NCI-H526 (cell line): ENCODE data around the gene IL22RA1.

Experiments used
- DNase-seq, 2 experiments: peaks; one replicate each; lab custom pipeline; 2025; lab: John Stamatoyannopoulos, UW

The IL22RA1 gene, protein sequence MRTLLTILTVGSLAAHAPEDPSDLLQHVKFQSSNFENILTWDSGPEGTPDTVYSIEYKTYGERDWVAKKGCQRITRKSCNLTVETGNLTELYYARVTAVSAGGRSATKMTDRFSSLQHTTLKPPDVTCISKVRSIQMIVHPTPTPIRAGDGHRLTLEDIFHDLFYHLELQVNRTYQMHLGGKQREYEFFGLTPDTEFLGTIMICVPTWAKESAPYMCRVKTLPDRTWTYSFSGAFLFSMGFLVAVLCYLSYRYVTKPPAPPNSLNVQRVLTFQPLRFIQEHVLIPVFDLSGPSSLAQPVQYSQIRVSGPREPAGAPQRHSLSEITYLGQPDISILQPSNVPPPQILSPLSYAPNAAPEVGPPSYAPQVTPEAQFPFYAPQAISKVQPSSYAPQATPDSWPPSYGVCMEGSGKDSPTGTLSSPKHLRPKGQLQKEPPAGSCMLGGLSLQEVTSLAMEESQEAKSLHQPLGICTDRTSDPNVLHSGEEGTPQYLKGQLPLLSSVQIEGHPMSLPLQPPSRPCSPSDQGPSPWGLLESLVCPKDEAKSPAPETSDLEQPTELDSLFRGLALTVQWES

GRCh38 chr1:24142546-24143534 lies at the start of gene IL22RA1:
TSS of gene IL22RA1 (minus strand) at chr1:24143140. CDS start at chr1:24143082, 58 bp downstream.
- peak; percentile 18 to 59 for DNase-seq

- DNase-seq = no peak
These were observed 48.9 kb upstream of the IL22RA1 start for GRCh38 chr1:24191860-24192259.

GRCh38 chr1:24190983-24191461 lies 48.1 kb upstream of the IL22RA1 start:
- DNase-seq = no peak

GRCh38 chr1:24189528-24189927 lies 46.6 kb upstream of the IL22RA1 start:
- no peak for DNase-seq

DNA sequence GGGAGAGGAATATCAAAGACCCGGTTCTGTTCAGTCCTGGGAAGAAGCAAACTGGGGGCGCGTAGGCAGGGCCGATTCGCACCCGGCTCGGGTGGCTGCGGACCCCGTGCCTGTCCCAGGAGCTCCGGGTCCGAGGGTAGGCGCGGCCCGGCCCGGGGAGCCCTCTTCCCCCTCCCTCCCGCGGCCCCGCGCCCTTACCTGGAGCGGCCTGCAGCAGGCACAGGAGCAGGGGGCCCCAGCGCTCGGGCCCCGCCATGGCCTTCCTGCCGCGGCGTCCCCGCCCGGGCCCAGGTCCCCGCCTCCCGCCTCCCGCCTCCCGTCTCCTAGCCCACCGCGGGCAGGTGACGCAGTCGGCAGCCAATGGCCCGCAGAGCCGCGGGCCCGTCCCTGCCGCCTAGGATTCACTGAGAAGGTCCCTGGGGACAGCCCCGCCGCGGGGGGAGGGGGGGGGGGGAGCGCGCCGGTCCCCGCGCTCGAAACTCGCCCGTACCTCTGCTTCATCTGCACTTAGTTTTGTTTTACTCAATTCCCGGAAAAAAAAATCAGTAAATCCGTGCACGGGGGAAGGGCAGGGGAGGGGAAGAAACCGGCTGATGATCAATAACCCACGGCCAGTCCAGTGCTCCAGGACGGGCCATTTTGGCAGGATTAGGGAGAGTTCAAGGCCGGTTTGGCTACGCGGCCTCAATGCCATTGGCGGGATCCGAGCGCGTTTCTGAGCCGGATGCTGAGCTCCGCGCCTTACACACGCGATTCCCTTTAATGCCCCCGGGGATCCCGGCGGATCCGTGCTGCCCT lies 44.3 kb upstream of the IL22RA1 start, which contains the start of gene IFNLR1:
TSS of gene IFNLR1 (minus strand) at position 297 of the 798 bp plus-strand sequence. CDS start at position 256, 41 bp downstream.
- peak; percentile 35 to 93 for DNase-seq

DNA sequence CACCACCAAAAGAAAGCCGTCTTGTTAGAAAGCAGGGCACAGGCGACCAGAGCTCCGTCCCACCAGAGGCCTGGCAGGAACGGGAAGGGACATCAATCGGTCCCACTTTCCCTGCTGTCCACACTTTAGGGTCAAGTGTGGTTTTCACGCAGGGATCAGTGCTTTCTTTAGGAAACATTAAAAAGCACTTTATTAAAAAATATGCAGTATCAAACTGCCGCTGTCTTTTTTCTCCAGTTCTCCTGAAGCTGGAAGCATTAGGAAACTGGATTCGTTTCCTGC lies 43.7 kb upstream of the IL22RA1 start:
- no peak for DNase-seq

DNA sequence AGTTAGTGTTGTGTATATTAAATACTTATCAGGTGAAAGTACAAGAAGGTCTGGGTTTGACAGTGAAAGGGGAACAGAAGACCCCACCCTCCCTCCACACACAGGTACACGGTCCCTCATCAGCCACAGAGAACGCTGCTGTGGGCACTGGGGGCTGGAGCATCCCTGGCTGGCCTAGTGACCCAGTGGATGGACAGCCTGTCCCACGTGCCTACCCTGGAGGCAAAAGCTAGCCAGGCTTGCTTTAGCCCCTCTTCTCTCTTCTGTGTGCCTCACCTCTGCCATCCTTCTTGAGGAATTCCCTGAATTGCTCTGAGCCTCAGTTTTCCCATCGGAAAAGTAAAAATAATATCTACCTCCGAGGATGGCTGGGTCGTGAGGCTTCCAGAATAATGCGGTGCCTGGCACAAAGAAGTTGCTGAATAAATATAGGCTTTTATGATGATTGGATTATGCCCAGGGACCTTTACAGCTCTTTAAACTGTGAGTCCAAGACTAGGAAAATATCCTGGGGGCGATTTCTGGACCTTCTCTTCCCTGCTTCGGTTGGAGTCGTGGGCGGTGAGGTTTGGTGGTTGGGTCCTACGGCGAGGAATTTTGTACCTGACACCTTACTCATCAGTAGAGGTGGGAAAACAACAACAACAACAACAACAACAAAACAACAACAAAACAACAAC lies 43.2 kb upstream of the IL22RA1 start:
- DNase-seq = no peak

- no peak for DNase-seq
These were observed 42.1 kb upstream of the IL22RA1 start for GRCh38 chr1:24185076-24185475.

DNA sequence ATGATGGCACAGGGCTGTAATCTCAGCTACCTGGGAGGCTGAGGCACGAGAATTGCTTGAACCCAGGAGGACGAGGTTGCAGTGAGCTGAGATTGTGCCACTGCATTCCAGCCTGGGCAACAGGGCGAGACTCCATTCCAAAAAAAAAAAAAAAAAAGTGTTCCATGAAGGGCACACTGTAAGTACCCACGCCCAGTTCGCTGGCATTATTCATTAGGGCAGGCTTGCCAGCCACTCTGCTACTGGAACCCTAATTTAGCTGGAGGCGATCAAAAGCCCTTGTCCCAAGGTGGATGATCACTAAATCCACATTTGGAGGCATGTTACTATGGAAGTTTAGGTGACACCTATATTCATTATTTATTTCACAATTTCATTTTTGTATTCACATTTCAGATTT lies 39.1 kb upstream of the IL22RA1 start:
- DNase-seq = no peak

- DNase-seq = no peak
These were observed 38.7 kb upstream of the IL22RA1 start for GRCh38 chr1:24181619-24182018.

DNA sequence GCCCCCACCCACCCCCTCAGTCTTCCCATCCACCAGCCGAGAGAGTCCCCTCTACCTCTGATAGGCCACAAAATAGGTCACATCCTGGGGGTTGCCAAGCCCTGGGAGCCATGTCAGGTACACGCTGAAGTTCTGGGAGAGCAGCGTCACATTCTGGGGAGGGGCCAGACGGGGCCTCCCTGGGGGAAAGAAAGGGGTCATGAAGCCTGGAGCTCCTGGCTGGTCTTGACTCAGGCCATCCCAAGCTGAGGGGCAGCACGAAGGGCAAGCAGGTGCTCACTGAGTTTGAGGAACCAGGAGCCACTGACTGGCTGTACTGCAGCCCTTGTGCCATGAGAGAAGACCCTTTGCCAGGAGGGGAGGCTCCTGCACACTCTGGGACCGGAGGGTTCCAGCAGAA lies 37.7 kb upstream of the IL22RA1 start:
- DNase-seq = no peak

DNA sequence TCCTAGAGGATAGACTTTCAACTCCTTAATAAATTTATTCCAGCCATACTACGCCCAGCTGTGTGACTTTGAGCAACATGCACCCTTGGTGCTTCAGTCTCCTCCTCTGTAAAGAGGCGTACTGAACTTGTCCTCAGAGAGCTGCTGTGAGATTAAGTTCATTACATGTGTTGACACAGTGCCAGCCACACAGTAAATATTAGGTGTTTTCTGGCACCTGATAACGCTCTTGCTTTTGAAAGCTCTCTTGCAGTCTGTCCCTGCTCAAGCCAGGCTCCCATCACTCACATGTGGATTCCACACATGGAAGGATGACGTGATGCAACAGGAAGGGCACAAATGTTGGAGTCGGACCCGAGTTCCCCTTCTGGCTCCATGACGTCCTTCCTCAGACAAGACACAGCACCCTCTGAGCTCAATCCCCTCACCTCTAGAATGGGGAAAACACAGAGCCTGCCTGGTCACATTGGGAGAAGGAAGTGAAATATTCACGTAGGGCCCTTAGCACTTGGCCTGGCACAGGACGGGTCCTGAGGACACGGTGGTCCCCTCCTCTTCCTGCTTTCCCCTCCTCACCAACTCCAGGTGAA lies 36.4 kb upstream of the IL22RA1 start:
- DNase-seq = no peak

GRCh38 chr1:24178407-24178806 lies 35.5 kb upstream of the IL22RA1 start:
- no peak for DNase-seq

GRCh38 chr1:24177161-24177560 lies 34.2 kb upstream of the IL22RA1 start:
- DNase-seq = no peak

DNA sequence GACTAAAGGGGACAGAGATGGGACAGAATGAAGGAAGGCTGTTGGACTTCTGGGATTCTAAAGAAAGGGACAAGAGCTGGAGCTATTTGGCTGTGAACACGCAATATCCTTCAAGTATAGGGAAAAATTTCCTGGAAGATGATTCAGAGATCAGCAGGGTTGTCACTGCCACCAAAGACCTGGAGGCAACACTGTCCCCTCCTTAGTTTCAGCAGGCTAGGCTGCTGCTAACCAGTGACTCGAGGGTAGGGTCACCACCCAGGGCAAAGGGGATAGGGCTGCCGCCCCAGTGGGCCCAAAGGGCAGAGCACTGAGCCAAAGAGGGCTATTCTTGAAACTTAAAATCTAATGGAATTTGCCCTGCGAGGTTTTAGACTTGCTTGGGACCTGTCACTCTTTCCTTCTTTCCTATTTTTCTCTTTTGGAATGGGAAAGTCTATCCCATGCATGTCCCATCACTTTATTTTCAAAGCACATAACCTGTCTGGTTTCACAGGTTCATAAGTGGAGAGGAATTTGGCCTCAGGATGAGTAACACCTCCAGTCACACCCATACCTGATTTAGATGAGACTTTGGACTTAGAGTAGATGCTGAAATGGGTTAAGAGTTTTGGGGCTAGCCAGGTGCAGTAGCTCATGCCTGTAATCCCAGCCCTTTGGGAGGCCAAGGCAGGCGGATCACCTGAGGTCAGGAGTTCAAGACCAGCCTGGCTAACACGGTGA lies 32.3 kb upstream of the IL22RA1 start:
- no peak for DNase-seq

GRCh38 chr1:24173638-24174575 lies 31.0 kb upstream of the IL22RA1 start:
- DNase-seq = no peak

DNA sequence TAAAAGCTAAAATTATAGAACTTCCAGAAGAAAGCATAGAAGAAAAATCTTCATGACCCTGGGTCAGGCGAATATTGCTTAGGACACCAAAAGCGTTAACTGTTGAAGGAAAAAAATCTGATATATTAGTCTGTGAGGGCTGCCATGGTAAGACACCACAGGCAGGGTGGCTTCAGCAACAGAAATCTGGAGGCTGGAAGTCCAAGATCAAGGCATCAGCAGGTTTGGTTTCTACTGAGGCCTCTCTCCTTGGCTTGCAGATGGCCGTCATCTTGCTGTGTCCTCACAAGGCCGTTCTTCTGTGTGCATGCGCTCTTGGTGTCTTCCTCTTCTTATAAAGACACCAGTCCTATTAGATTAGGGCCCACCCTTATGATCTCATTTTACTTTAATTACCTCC lies 29.7 kb upstream of the IL22RA1 start:
- no peak for DNase-seq

- no peak for DNase-seq
These were observed 26.3 kb upstream of the IL22RA1 start for GRCh38 chr1:24169286-24169685.

- no peak for DNase-seq
These were observed 25.3 kb upstream of the IL22RA1 start for GRCh38 chr1:24168245-24168644.
